ENCODE measurements around the gene TLK2.

The TLK2 gene

GRCh38 chr17:62648956-62649294 is 170.3 kb downstream of the TLK2 start:
- TF ChIP-seq TAF1 (IDR thresholded peaks at IDR 0.05; ENCODE audit: borderline replicate concordance, insufficient read depth, low read length) (no peak), POLR2AphosphoS5 (IDR thresholded peaks at IDR 0.05; ENCODE audit: low read depth, low read length) (no peak), SIN3A (IDR thresholded peaks at IDR 0.05; ENCODE audit: borderline replicate concordance, insufficient read depth, low read length) (no peak)

GRCh38 chr17:62649570-62649969 is 170.9 kb downstream of the TLK2 start:
- TF ChIP-seq SIN3A (IDR thresholded peaks at IDR 0.05; ENCODE audit: borderline replicate concordance, insufficient read depth, low read length), result no peak

GRCh38 chr17:62650587-62650986 is 172.0 kb downstream of the TLK2 start:
- TF ChIP-seq, protein P1, sequence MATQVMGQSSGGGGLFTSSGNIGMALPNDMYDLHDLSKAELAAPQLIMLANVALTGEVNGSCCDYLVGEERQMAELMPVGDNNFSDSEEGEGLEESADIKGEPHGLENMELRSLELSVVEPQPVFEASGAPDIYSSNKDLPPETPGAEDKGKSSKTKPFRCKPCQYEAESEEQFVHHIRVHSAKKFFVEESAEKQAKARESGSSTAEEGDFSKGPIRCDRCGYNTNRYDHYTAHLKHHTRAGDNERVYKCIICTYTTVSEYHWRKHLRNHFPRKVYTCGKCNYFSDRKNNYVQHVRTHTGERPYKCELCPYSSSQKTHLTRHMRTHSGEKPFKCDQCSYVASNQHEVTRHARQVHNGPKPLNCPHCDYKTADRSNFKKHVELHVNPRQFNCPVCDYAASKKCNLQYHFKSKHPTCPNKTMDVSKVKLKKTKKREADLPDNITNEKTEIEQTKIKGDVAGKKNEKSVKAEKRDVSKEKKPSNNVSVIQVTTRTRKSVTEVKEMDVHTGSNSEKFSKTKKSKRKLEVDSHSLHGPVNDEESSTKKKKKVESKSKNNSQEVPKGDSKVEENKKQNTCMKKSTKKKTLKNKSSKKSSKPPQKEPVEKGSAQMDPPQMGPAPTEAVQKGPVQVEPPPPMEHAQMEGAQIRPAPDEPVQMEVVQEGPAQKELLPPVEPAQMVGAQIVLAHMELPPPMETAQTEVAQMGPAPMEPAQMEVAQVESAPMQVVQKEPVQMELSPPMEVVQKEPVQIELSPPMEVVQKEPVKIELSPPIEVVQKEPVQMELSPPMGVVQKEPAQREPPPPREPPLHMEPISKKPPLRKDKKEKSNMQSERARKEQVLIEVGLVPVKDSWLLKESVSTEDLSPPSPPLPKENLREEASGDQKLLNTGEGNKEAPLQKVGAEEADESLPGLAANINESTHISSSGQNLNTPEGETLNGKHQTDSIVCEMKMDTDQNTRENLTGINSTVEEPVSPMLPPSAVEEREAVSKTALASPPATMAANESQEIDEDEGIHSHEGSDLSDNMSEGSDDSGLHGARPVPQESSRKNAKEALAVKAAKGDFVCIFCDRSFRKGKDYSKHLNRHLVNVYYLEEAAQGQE (IDR thresholded peaks at IDR 0.05; ENCODE audit: insufficient read depth in 1 of 2, low read depth in 2 of 2, low read length in 2 of 2), result no peak
- TF ChIP-seq POLR2AphosphoS5 (IDR thresholded peaks at IDR 0.05; ENCODE audit: low read depth, low read length) (no peak), SIN3A (IDR thresholded peaks at IDR 0.05; ENCODE audit: borderline replicate concordance, insufficient read depth, low read length) (no peak), TAF1 (IDR thresholded peaks at IDR 0.05; ENCODE audit: borderline replicate concordance, insufficient read depth, low read length) (no peak), FOXP2 (optimal IDR thresholded peaks at IDR 0.05; ENCODE audit: borderline replicate concordance, extremely low read depth, extremely low read length, insufficient read depth) (no peak)

GRCh38 chr17:62652251-62653001 is 173.8 kb downstream of the TLK2 start:
- TF ChIP-seq POLR2AphosphoS5 (IDR thresholded peaks at IDR 0.05; ENCODE audit: low read depth, low read length) (peak; percentile 25; the same call in 1 of the 2 replicates), TAF1 (IDR thresholded peaks at IDR 0.05; ENCODE audit: borderline replicate concordance, insufficient read depth, low read length) (peak; percentile 58; the same call in 1 of the 2 replicates), FOXP2 (optimal IDR thresholded peaks at IDR 0.05; ENCODE audit: borderline replicate concordance, extremely low read depth, extremely low read length, insufficient read depth) (peak; percentile 15), SIN3A (IDR thresholded peaks at IDR 0.05; ENCODE audit: borderline replicate concordance, insufficient read depth, low read length) (no peak)
- TF ChIP-seq, protein P1 (IDR thresholded peaks at IDR 0.05; ENCODE audit: insufficient read depth in 1 of 2, low read depth in 2 of 2, low read length in 2 of 2), result peak; percentile 36 to 77; a peak in 2 of 4 replicates

DNA sequence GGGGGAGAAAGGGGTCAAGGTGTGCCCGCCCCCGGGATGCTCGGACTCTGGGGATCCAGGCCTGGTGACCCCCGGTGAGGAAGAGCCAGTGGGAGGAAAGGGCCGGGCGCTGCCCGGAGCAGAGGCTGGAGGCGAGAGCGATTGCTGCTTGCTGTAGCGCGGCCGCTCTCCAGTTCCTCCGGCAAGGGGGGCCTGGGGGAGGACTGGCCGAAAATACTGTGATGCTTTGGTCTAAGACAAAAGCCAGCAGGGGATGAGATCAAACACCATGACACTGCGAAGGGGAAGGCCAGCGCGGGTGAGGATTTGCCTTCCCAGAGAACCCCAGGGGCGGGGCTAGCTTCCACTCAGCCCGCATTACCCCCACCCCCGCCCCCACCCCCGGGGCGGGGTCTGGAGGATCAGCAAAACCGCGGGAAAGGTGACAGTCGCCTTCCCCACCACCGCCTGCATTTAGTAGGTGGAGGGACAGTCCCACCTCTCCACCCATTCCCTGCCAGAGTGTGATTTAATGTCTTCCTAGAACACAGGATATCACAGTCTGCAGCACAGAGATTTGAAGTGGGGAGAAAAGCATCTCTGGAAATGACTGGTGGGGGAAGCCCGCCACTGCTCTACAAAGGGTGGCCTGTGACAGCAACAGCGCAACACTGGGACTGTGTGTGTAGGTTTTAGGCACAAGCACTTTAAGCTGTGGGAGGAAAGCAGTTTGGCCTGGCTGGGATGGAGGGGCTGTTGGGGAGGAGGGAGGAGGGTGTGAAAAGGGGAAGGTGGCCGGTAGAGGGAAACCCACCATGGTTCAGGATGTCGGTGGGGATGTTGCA is 174.6 kb downstream of the TLK2 start:
- peak; percentile 47 for TF ChIP-seq FOXP2 (optimal IDR thresholded peaks at IDR 0.05; ENCODE audit: borderline replicate concordance, extremely low read depth, extremely low read length, insufficient read depth)
- no peak for TF ChIP-seq TAF1 (IDR thresholded peaks at IDR 0.05; ENCODE audit: borderline replicate concordance, insufficient read depth, low read length)
- TF ChIP-seq POLR2AphosphoS5 (IDR thresholded peaks at IDR 0.05; ENCODE audit: low read depth, low read length), result no peak
- TF ChIP-seq, protein P1 (IDR thresholded peaks at IDR 0.05; ENCODE audit: insufficient read depth in 1 of 2, low read depth in 2 of 2, low read length in 2 of 2), result 0 out of 4 replicates have a peak, but pooled peaks of 1 of the 2 experiments have one; percentile 13
- peak; percentile 24; the same call in 1 of the 2 replicates for TF ChIP-seq SIN3A (IDR thresholded peaks at IDR 0.05; ENCODE audit: borderline replicate concordance, insufficient read depth, low read length)

Measured in PFSK-1 (cell line).